HG03025 (cell line): ENCODE results near the gene PITX1.

Source experiments
- ATAC-seq: cut with Tn5 transposase; IDR thresholded peaks from one replicate; pipeline ENCODE4 v1.9.1; 2021; ENCODE audit warnings: mild to moderate bottlenecking, moderate library complexity; ENCODE audit not compliant: unreplicated experiment, low FRiP score

The PITX1 gene

GRCh38 chr5:135030123-135030955 lies 3.7 kb downstream of the PITX1 start:
- ATAC-seq = no peak

GRCh38 chr5:135029477-135030122 lies 4.4 kb downstream of the PITX1 start:
- no peak for ATAC-seq

- ATAC-seq = no peak
Observed at GRCh38 chr5:135028791-135029476, 5.1 kb downstream of the PITX1 start.

GRCh38 chr5:135027697-135028615 lies 6.1 kb downstream of the PITX1 start:
- ATAC-seq = no peak

GRCh38 chr5:135027266-135027696 lies 6.7 kb downstream of the PITX1 start:
- no peak for ATAC-seq

GRCh38 chr5:135026645-135027265 lies 7.3 kb downstream of the PITX1 start:
- no peak for ATAC-seq

- no peak for ATAC-seq
Observed at GRCh38 chr5:135025730-135026644, 8.0 kb downstream of the PITX1 start.

GRCh38 chr5:135024956-135025729 lies 8.9 kb downstream of the PITX1 start:
- no peak for ATAC-seq

- no peak for ATAC-seq
Observed at GRCh38 chr5:135020111-135020895, 13.7 kb downstream of the PITX1 start.

GRCh38 chr5:135019314-135019713 lies 14.7 kb downstream of the PITX1 start:
- ATAC-seq = no peak

GRCh38 chr5:135018457-135018856 lies 15.6 kb downstream of the PITX1 start:
- ATAC-seq = no peak

- ATAC-seq = no peak
Observed at GRCh38 chr5:135016861-135017290, 17.2 kb downstream of the PITX1 start.

- ATAC-seq = no peak
Observed at GRCh38 chr5:135015942-135016341, 18.1 kb downstream of the PITX1 start.

GRCh38 chr5:135013947-135014570 lies 20.0 kb downstream of the PITX1 start:
- ATAC-seq = no peak

GRCh38 chr5:135013445-135013844 lies 20.6 kb downstream of the PITX1 start:
- no peak for ATAC-seq

GRCh38 chr5:135012951-135013391 lies 21.1 kb downstream of the PITX1 start:
- no peak for ATAC-seq
